ENCODE measurements around the gene IRS1. TPM values are rescaled to one million over a fixed set of nuclear protein-coding genes. Genes with fewer than 3 reads are reported as not detected.

The IRS1 gene
- total RNA-seq, 1 donor from 2014 or later = 17.0 TPM

GRCh38 chr2:226758921-226759640 is 40.5 kb downstream of the IRS1 start:
- DNase-seq (ENCODE audit: low spot score) = no peak

GRCh38 chr2:226756131-226756530 is 43.5 kb downstream of the IRS1 start:
- no peak for DNase-seq (ENCODE audit: low spot score)

GRCh38 chr2:226755631-226756030 is 44.0 kb downstream of the IRS1 start:
- DNase-seq (ENCODE audit: low spot score) = no peak

- no peak for DNase-seq (ENCODE audit: low spot score)
These were observed 44.6 kb downstream of the IRS1 start for GRCh38 chr2:226754821-226755604.

- no peak for DNase-seq (ENCODE audit: low spot score)
These were observed 46.7 kb downstream of the IRS1 start for GRCh38 chr2:226752887-226753286.

GRCh38 chr2:226747288-226747687 is 52.3 kb downstream of the IRS1 start:
- no peak for DNase-seq (ENCODE audit: low spot score)

- DNase-seq (ENCODE audit: low spot score) = no peak
These were observed 53.3 kb downstream of the IRS1 start for GRCh38 chr2:226746196-226746800.

GRCh38 chr2:226743915-226744314 is 55.7 kb downstream of the IRS1 start:
- DNase-seq (ENCODE audit: low spot score) = no peak

GRCh38 chr2:226742347-226742746 is 57.3 kb downstream of the IRS1 start:
- DNase-seq (ENCODE audit: low spot score) = no peak

- DNase-seq (ENCODE audit: low spot score) = no peak
These were observed 59.5 kb downstream of the IRS1 start for GRCh38 chr2:226740039-226740648.

GRCh38 chr2:226739545-226740030 is 60.0 kb downstream of the IRS1 start:
- no peak for DNase-seq (ENCODE audit: low spot score)

GRCh38 chr2:226738821-226739544 is 60.6 kb downstream of the IRS1 start:
- DNase-seq (ENCODE audit: low spot score) = no peak

- DNase-seq (ENCODE audit: low spot score) = no peak
These were observed 61.3 kb downstream of the IRS1 start for GRCh38 chr2:226738191-226738820.

- no peak for DNase-seq (ENCODE audit: low spot score)
These were observed 63.2 kb downstream of the IRS1 start for GRCh38 chr2:226736382-226736781.

GRCh38 chr2:226733927-226734564 is 65.6 kb downstream of the IRS1 start:
- no peak for DNase-seq (ENCODE audit: low spot score)

GRCh38 chr2:226733189-226733858 is 66.3 kb downstream of the IRS1 start:
- DNase-seq (ENCODE audit: low spot score) = no peak

GRCh38 chr2:226732478-226733188 is 67.0 kb downstream of the IRS1 start:
- no peak for DNase-seq (ENCODE audit: low spot score)

- no peak for DNase-seq (ENCODE audit: low spot score)
These were observed 69.1 kb downstream of the IRS1 start for GRCh38 chr2:226730481-226730880.

- DNase-seq (ENCODE audit: low spot score) = no peak
These were observed 70.6 kb downstream of the IRS1 start for GRCh38 chr2:226728996-226729395.
